Spleen (tissue), 7 donors: ENCODE results near the gene P3H2.

Experiments used
- POLR2AphosphoS5 ChIP-seq, 3 donors: sonication (generic); formaldehyde crosslinking; IDR thresholded peaks; one replicate each; pipeline ENCODE4 v1.5.1; 2017; ENCODE audit warnings: antibody characterized with exemption in 3 of 3
- TF ChIP-seq, protein P1 (sequence below), 11 experiments: fragments of 200-600 bp in 7 of 11; fragments of 450-650 bp in 4 of 11; sonication (generic) in 4 of 11; IDR thresholded peaks in 8 of 11; conservative IDR thresholded peaks in 3 of 11; 1 replicate in 7 of 11; 2 replicates in 4 of 11; pipeline versions ENCODE4 v1.4.0 to v1.8.0; 2016 to 2021; ENCODE audit warnings: antibody characterized with exemption in 11 of 11, inconsistent platforms in 4 of 11, mild to moderate bottlenecking in 1 of 11
- donor health status: DM: no; HTN: no; CAD: no; lungs with moderate emphysema.
- donor health status: DM: no; HTN: no; CAD: no.
- donor health status: DM: no; HTN: no; CAD: no.

DNA sequence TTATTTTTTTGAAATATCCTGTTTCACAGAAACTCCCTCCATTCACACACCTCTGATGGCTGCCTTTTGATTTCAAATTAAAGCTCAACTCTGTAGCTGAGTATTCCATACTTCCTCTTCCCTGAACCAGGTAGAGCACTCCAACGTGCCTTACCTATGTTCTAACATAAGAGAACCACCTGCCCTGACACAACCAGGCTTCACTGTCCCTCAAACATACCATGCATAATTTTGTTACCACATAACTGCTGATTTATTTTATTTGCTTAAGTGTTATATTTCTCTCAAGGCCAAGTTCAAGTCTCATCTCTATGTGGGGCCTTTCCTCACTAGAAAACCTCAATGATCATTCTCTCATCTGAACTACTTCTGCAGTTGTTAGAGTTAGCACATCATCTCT, 209.7 kb downstream of the P3H2 start:
- TF ChIP-seq, protein P1, sequence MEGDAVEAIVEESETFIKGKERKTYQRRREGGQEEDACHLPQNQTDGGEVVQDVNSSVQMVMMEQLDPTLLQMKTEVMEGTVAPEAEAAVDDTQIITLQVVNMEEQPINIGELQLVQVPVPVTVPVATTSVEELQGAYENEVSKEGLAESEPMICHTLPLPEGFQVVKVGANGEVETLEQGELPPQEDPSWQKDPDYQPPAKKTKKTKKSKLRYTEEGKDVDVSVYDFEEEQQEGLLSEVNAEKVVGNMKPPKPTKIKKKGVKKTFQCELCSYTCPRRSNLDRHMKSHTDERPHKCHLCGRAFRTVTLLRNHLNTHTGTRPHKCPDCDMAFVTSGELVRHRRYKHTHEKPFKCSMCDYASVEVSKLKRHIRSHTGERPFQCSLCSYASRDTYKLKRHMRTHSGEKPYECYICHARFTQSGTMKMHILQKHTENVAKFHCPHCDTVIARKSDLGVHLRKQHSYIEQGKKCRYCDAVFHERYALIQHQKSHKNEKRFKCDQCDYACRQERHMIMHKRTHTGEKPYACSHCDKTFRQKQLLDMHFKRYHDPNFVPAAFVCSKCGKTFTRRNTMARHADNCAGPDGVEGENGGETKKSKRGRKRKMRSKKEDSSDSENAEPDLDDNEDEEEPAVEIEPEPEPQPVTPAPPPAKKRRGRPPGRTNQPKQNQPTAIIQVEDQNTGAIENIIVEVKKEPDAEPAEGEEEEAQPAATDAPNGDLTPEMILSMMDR (IDR thresholded peaks at IDR 0.05 in 8 of 11, conservative IDR thresholded peaks at IDR 0.05 in 3 of 11): no peak
- no peak for TF ChIP-seq POLR2AphosphoS5 (IDR thresholded peaks at IDR 0.05)
